ENCODE data around the gene SLC7A5.
"Not testable (repeated sequence)": the region's sequence is repeated elsewhere in the genome, so short reads cannot be mapped to it uniquely, and the experiment has no call there.

Gene SLC7A5

GRCh38 chr16:87865902-87866555 lies 3.3 kb downstream of the SLC7A5 start:
- not testable (repeated sequence) for H2AFZ ChIP-seq (ENCODE audit: low read depth); H3K27me3 ChIP-seq (ENCODE audit: insufficient read depth, low read depth); H3K4me3 ChIP-seq (IDR thresholded peaks at IDR 0.05; ENCODE audit: insufficient read depth, low read depth, low read length); H3K36me3 ChIP-seq (ENCODE audit: insufficient read depth)
- peaks cover 45% of the 10 kb centered on the region for H3K4me1 ChIP-seq (ENCODE audit: low read depth, poor library complexity, severe bottlenecking)
- H3K9ac ChIP-seq: peak overlapping the region; percentile 67; the same call in 1 of the 2 replicates
- peaks cover 78% of the 10 kb centered on the region for H3K79me2 ChIP-seq (ENCODE audit: insufficient read depth, low read depth)
- H4K20me1 ChIP-seq (ENCODE audit: insufficient read depth): peaks cover 50% of the 10 kb centered on the region
- H3K27ac ChIP-seq: peak overlapping the region; percentile 46; the same call in 1 of the 2 replicates
- peak overlapping the region; percentile 92; the same call in 1 of the 2 replicates for H3K4me2 ChIP-seq

GRCh38 chr16:87864331-87864989 lies 4.8 kb downstream of the SLC7A5 start:
- Histone ChIP-seq H3K27me3 (ENCODE audit: insufficient read depth, low read depth) (no peaks in the 10 kb centered on the region), H3K9ac (no peak overlapping the region), H3K36me3 (ENCODE audit: insufficient read depth) (peaks cover 2% of the 10 kb centered on the region; the same call in 1 of the 2 replicates), H4K20me1 (ENCODE audit: insufficient read depth) (peaks cover 64% of the 10 kb centered on the region), H3K4me1 (ENCODE audit: low read depth, poor library complexity, severe bottlenecking) (peaks cover 44% of the 10 kb centered on the region), H3K4me2 (peak overlapping the region; percentile 92; the same call in 1 of the 2 replicates), H3K79me2 (ENCODE audit: insufficient read depth, low read depth) (peaks cover 93% of the 10 kb centered on the region), H3K4me3 (IDR thresholded peaks at IDR 0.05; ENCODE audit: insufficient read depth, low read depth, low read length) (no peak overlapping the region), H3K27ac (no peak overlapping the region), H2AFZ (ENCODE audit: low read depth) (no peak overlapping the region)
- TF ChIP-seq CTCF (conservative IDR thresholded peaks at IDR 0.05; ENCODE audit: low read depth, low read length): no peak

GRCh38 chr16:87863327-87863635 lies 6.0 kb downstream of the SLC7A5 start:
- not testable (repeated sequence) for H3K27ac ChIP-seq; H3K36me3 ChIP-seq (ENCODE audit: insufficient read depth); H3K27me3 ChIP-seq (ENCODE audit: insufficient read depth, low read depth); H3K4me3 ChIP-seq (IDR thresholded peaks at IDR 0.05; ENCODE audit: insufficient read depth, low read depth, low read length); H3K9ac ChIP-seq; H3K4me2 ChIP-seq; H2AFZ ChIP-seq (ENCODE audit: low read depth)
- H4K20me1 ChIP-seq (ENCODE audit: insufficient read depth): peaks cover 69% of the 10 kb centered on the region
- peaks cover 97% of the 10 kb centered on the region for H3K79me2 ChIP-seq (ENCODE audit: insufficient read depth, low read depth)
- peaks cover 45% of the 10 kb centered on the region for H3K4me1 ChIP-seq (ENCODE audit: low read depth, poor library complexity, severe bottlenecking)

- not testable (repeated sequence) for H3K9ac ChIP-seq; H3K4me2 ChIP-seq; H3K27ac ChIP-seq; H3K36me3 ChIP-seq (ENCODE audit: insufficient read depth); H3K4me3 ChIP-seq (IDR thresholded peaks at IDR 0.05; ENCODE audit: insufficient read depth, low read depth, low read length); H3K27me3 ChIP-seq (ENCODE audit: insufficient read depth, low read depth); H2AFZ ChIP-seq (ENCODE audit: low read depth)
- Histone ChIP-seq H3K79me2 (ENCODE audit: insufficient read depth, low read depth) (peaks cover 97% of the 10 kb centered on the region), H4K20me1 (ENCODE audit: insufficient read depth) (peaks cover 69% of the 10 kb centered on the region), H3K4me1 (ENCODE audit: low read depth, poor library complexity, severe bottlenecking) (peaks cover 50% of the 10 kb centered on the region)
Observed at GRCh38 chr16:87862597-87863326, 6.5 kb downstream of the SLC7A5 start.

- H3K27ac ChIP-seq; H2AFZ ChIP-seq (ENCODE audit: low read depth); H3K4me2 ChIP-seq; H3K4me3 ChIP-seq (IDR thresholded peaks at IDR 0.05; ENCODE audit: insufficient read depth, low read depth, low read length); H3K27me3 ChIP-seq (ENCODE audit: insufficient read depth, low read depth); H3K9ac ChIP-seq; H3K36me3 ChIP-seq (ENCODE audit: insufficient read depth): not testable (repeated sequence)
- Histone ChIP-seq H3K4me1 (ENCODE audit: low read depth, poor library complexity, severe bottlenecking) (peaks cover 49% of the 10 kb centered on the region), H3K79me2 (ENCODE audit: insufficient read depth, low read depth) (peaks cover 97% of the 10 kb centered on the region), H4K20me1 (ENCODE audit: insufficient read depth) (peaks cover 67% of the 10 kb centered on the region)
Observed at GRCh38 chr16:87861300-87862099, 7.8 kb downstream of the SLC7A5 start.

All from KMS-11 (cell line).